ENCODE data around the gene AKAP13.

Gene AKAP13

GRCh38 chr15:85671156-85671555 lies 290.8 kb downstream of the AKAP13 start:
- Histone ChIP-seq H4K20me1 (peaks cover 0 to 99% (median 51%) of the 10 kb centered on the region in 11 experiments; a peak in 12 of 22 replicates), H3K4me3 (no peak overlapping the region), H3K9me3 (replicated peaks in 1 of 11) (no peaks in the 10 kb centered on the region), H3K4me2 (no peak overlapping the region), H3K27ac (no peak overlapping the region), H3K27me3 (no peaks in the 10 kb centered on the region), H3K36me3 (peaks cover 80 to 99% (median 97%) of the 10 kb centered on the region in 11 experiments), H3K4me1 (peaks cover 7 to 25% (median 13%) of the 10 kb centered on the region in 10 experiments; a peak in 15 of 20 replicates), H3K9ac (no peak overlapping the region)
- TF ChIP-seq Cebpa-rat (IDR thresholded peaks at IDR 0.05): no peak

- H3K9me3 ChIP-seq (replicated peaks in 1 of 11): no peaks in the 10 kb centered on the region
- no peaks in the 10 kb centered on the region for H3K27me3 ChIP-seq
- H3K4me1 ChIP-seq: peaks cover 4 to 12% (median 7%) of the 10 kb centered on the region in 10 experiments; a peak in 14 of 20 replicates
- no peak overlapping the region for H3K4me2 ChIP-seq
- peaks cover 0 to 100% (median 52%) of the 10 kb centered on the region in 11 experiments; a peak in 12 of 22 replicates for H4K20me1 ChIP-seq
- no peak overlapping the region for H3K4me3 ChIP-seq
- H3K36me3 ChIP-seq: peaks cover 80 to 99% (median 98%) of the 10 kb centered on the region in 11 experiments
- H3K27ac ChIP-seq: no peak overlapping the region
- H3K9ac ChIP-seq: no peak overlapping the region
- TF ChIP-seq Cebpa-rat (IDR thresholded peaks at IDR 0.05): no peak
Measured at GRCh38 chr15:85672332-85673084, 292.1 kb downstream of the AKAP13 start.

DNA sequence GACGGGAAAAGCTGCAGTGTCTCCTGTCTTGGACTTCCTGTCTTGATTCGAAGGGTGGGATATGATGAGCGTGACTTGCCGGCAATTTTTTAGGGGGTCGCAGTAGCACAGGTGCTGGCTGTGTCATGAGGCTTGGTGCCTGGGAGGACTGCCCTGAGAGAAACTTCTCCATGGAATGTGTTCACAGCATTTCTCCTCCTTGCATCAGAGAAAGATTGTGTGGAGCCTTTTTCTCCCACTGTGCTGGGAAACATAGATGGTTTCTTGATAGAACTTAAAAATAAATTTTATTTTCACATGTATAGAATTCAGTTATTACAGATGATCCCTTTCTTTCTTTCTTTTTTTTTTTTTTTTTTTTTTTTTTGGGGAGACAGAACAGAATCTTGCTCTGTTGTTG lies 292.9 kb downstream of the AKAP13 start:
- Histone ChIP-seq H3K9ac (no peak overlapping the region), H3K4me3 (no peak overlapping the region), H3K27ac (no peak overlapping the region), H4K20me1 (peaks cover 0 to 100% (median 44%) of the 10 kb centered on the region in 11 experiments; a peak in 12 of 22 replicates), H3K4me2 (no peak overlapping the region), H3K36me3 (peaks cover 82 to 100% (median 98%) of the 10 kb centered on the region in 11 experiments), H3K27me3 (no peaks in the 10 kb centered on the region), H3K9me3 (replicated peaks in 1 of 11) (no peaks in the 10 kb centered on the region), H3K4me1 (peaks cover 0 to 5% (median 0%) of the 10 kb centered on the region in 10 experiments; a peak in 4 of 20 replicates)
- TF ChIP-seq Cebpa-rat (IDR thresholded peaks at IDR 0.05): no peak

- Histone ChIP-seq H3K27ac (no peak overlapping the region), H3K36me3 (peaks cover 60 to 100% (median 94%) of the 10 kb centered on the region in 11 experiments), H3K4me3 (no peak overlapping the region), H4K20me1 (peaks cover 0 to 100% (median 37%) of the 10 kb centered on the region in 11 experiments; a peak in 12 of 22 replicates), H3K9me3 (replicated peaks in 1 of 11) (no peaks in the 10 kb centered on the region), H3K4me2 (no peak overlapping the region), H3K27me3 (no peaks in the 10 kb centered on the region), H3K4me1 (peaks cover 0 to 9% (median 6%) of the 10 kb centered on the region in 10 experiments; a peak in 5 of 20 replicates), H3K9ac (no peak overlapping the region)
- no peak for TF ChIP-seq Cebpa-rat (IDR thresholded peaks at IDR 0.05)
Measured at GRCh38 chr15:85676342-85677098, 296.1 kb downstream of the AKAP13 start.

GRCh38 chr15:85679231-85679630 lies 298.8 kb downstream of the AKAP13 start:
- peaks cover 0 to 100% (median 12%) of the 10 kb centered on the region in 11 experiments; a peak in 10 of 22 replicates for H4K20me1 ChIP-seq
- peaks cover 0 to 13% (median 8%) of the 10 kb centered on the region in 10 experiments; a peak in 6 of 20 replicates for H3K4me1 ChIP-seq
- no peak overlapping the region for H3K27ac ChIP-seq
- H3K4me2 ChIP-seq: no peak overlapping the region
- H3K9ac ChIP-seq: no peak overlapping the region
- peaks cover 58 to 100% (median 92%) of the 10 kb centered on the region in 11 experiments for H3K36me3 ChIP-seq
- H3K4me3 ChIP-seq: no peak overlapping the region
- no peak for TF ChIP-seq Cebpa-rat (IDR thresholded peaks at IDR 0.05)
- H3K9me3 ChIP-seq (replicated peaks in 1 of 11): no peaks in the 10 kb centered on the region
- no peaks in the 10 kb centered on the region for H3K27me3 ChIP-seq

- Histone ChIP-seq H3K27me3 (no peaks in the 10 kb centered on the region), H3K4me2 (peak overlapping the region in 3 of 11 experiments; percentile 1 to 21 (median 8); a peak in 3 of 22 replicates), H3K4me1 (peaks cover 0 to 13% (median 8%) of the 10 kb centered on the region in 10 experiments; a peak in 10 of 20 replicates), H3K27ac (no peak overlapping the region), H4K20me1 (peaks cover 0 to 98% (median 6%) of the 10 kb centered on the region in 11 experiments; a peak in 10 of 22 replicates), H3K9me3 (replicated peaks in 1 of 11) (no peaks in the 10 kb centered on the region), H3K4me3 (no peak overlapping the region), H3K9ac (no peak overlapping the region), H3K36me3 (peaks cover 62 to 100% (median 94%) of the 10 kb centered on the region in 11 experiments)
- no peak for TF ChIP-seq Cebpa-rat (IDR thresholded peaks at IDR 0.05)
Measured at GRCh38 chr15:85681386-85681785, 301.0 kb downstream of the AKAP13 start.

DNA sequence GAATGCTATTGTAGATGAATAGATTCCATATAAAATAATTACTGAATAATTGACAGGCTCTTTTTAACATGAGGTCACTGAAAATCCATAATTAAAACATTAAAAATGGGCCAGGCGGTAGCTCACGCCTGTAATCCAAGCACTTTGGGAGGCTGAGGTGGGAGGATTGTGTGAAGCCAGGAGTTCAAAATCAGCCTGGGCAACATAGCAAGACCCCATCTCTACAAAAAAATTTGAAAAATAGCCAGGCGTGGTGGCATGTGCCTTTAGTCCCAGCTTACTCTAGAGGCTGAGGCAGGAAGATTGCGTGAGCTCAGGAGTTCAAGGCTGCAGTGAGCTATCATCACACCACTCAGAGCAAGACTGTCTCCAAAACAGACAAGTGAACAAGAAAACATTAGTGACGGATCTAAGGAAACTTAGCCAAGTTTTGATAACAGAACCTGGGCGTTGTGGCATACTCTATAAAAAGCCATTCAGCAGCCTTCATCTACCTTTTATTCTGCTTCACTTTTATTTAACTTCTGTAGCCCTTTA lies 303.8 kb downstream of the AKAP13 start:
- H3K27ac ChIP-seq: no peak overlapping the region; a peak in 1 of 22 replicates
- peaks cover 44 to 89% (median 81%) of the 10 kb centered on the region in 11 experiments for H3K36me3 ChIP-seq
- TF ChIP-seq Cebpa-rat (IDR thresholded peaks at IDR 0.05): no peak
- no peak overlapping the region for H3K9ac ChIP-seq
- no peak overlapping the region for H3K4me2 ChIP-seq
- H3K27me3 ChIP-seq: no peaks in the 10 kb centered on the region
- no peaks in the 10 kb centered on the region for H3K9me3 ChIP-seq (replicated peaks in 1 of 11)
- H4K20me1 ChIP-seq: peaks cover 0 to 97% (median 0%) of the 10 kb centered on the region in 11 experiments; a peak in 9 of 22 replicates
- peaks cover 17 to 40% (median 33%) of the 10 kb centered on the region in 10 experiments for H3K4me1 ChIP-seq
- H3K4me3 ChIP-seq: no peak overlapping the region

GRCh38 chr15:85685356-85685755 lies 305.0 kb downstream of the AKAP13 start:
- no peak for TF ChIP-seq Cebpa-rat (IDR thresholded peaks at IDR 0.05)
- peaks cover 0 to 89% (median 0%) of the 10 kb centered on the region in 11 experiments; a peak in 9 of 22 replicates for H4K20me1 ChIP-seq
- H3K9ac ChIP-seq: no peak overlapping the region
- no peaks in the 10 kb centered on the region for H3K9me3 ChIP-seq (replicated peaks in 1 of 11)
- H3K4me1 ChIP-seq: peaks cover 28 to 51% (median 38%) of the 10 kb centered on the region in 10 experiments
- no peak overlapping the region for H3K27ac ChIP-seq
- peaks cover 44 to 78% (median 70%) of the 10 kb centered on the region in 11 experiments for H3K36me3 ChIP-seq
- no peaks in the 10 kb centered on the region for H3K27me3 ChIP-seq
- H3K4me2 ChIP-seq: no peak overlapping the region
- no peak overlapping the region for H3K4me3 ChIP-seq

All from BLaER1 treated with 17β-estradiol and CSF1 and Interleukin-3, amounts not matched to agents 10 nM and 100 nM (cell line).